Keratinocyte (primary cell): ENCODE measurements around the gene CUBN. TPM values are rescaled to one million over a fixed set of nuclear protein-coding genes. Genes with fewer than 3 reads are reported as not detected.

Source experiments
- DNase-seq: peaks from one replicate; pipeline ENCODE4 v3.0.0-alpha.2; 2011; ENCODE audit warnings: low read depth, missing footprints, low spot score
- FAIRE-seq: peaks from 2 replicates; lab custom pipeline; 2011; peaks lifted over from hg19 to GRCh38; lab: Jason Lieb, UNC
- H2AFZ ChIP-seq: 2 replicates; pipeline ENCODE4 v1.6.0; 2012; ENCODE audit warnings: low read length, control low read depth, inconsistent platforms; ENCODE audit not compliant: control insufficient read depth
- H3K27ac ChIP-seq: 2 replicates; pipeline ENCODE4 v1.5.1; 2011; ENCODE audit warnings: low read length; ENCODE audit not compliant: control insufficient read depth, insufficient read depth
- H3K27me3 ChIP-seq: 3 replicates; pipeline ENCODE4 v1.6.0; 2011; ENCODE audit warnings: low read length; ENCODE audit not compliant: control insufficient read depth, insufficient read depth; ENCODE audit errors: extremely low read depth
- H3K36me3 ChIP-seq, 2 experiments: 2 replicates in 1 of 2; 3 replicates in 1 of 2; pipeline ENCODE4 v1.5.1; 2011; ENCODE audit warnings: low read length in 2 of 2, mild to moderate bottlenecking in 1 of 2; ENCODE audit not compliant: control insufficient read depth in 2 of 2, insufficient read depth in 2 of 2; ENCODE audit errors: extremely low read depth in 1 of 2
- H3K4me1 ChIP-seq: 3 replicates; pipeline ENCODE4 v1.5.1; 2011; ENCODE audit warnings: low read length; ENCODE audit not compliant: control insufficient read depth, insufficient read depth; ENCODE audit errors: extremely low read depth
- H3K4me2 ChIP-seq: 3 replicates; pipeline ENCODE4 v1.6.0; 2011; ENCODE audit warnings: low read depth, low read length; ENCODE audit not compliant: control insufficient read depth, insufficient read depth; ENCODE audit errors: extremely low read depth
- H3K4me3 ChIP-seq, 3 experiments: fragments of 200-600 bp in 1 of 3; sonication (generic) in 1 of 3; 2 replicates in 2 of 3; 3 replicates in 1 of 3; pipeline ENCODE4 v1.5.1; 2011 to 2016; ENCODE audit warnings: low read length in 3 of 3, mild to moderate bottlenecking in 3 of 3, control low read depth in 2 of 3, inconsistent platforms in 1 of 3, low read depth in 1 of 3, mixed read lengths in 1 of 3, mixed run types in 1 of 3, moderate library complexity in 1 of 3; ENCODE audit not compliant: control insufficient read depth in 2 of 3, insufficient read depth in 2 of 3; ENCODE audit errors: extremely low read depth in 1 of 3
- H3K79me2 ChIP-seq: 2 replicates; pipeline ENCODE4 v1.6.0; 2012; ENCODE audit warnings: low read length; ENCODE audit not compliant: control insufficient read depth, insufficient read depth
- H3K9ac ChIP-seq: 3 replicates; pipeline ENCODE4 v1.6.0; 2011; ENCODE audit warnings: low read length; ENCODE audit not compliant: control insufficient read depth, insufficient read depth; ENCODE audit errors: extremely low read depth
- H3K9me1 ChIP-seq: 3 replicates; pipeline ENCODE4 v1.6.0; 2011; ENCODE audit warnings: low read length; ENCODE audit not compliant: control insufficient read depth, insufficient read depth; ENCODE audit errors: extremely low read depth
- H3K9me3 ChIP-seq: 2 replicates; pipeline ENCODE4 v1.5.1; 2012; ENCODE audit warnings: low read depth, low read length; ENCODE audit not compliant: control insufficient read depth
- H4K20me1 ChIP-seq: 3 replicates; pipeline ENCODE4 v1.6.0; 2011; ENCODE audit warnings: low read length; ENCODE audit not compliant: control insufficient read depth, insufficient read depth; ENCODE audit errors: extremely low read depth
- CTCF ChIP-seq, 3 experiments: IDR thresholded peaks in 1 of 3; conservative IDR thresholded peaks in 1 of 3; optimal IDR thresholded peaks in 1 of 3; 2 replicates in 2 of 3; 3 replicates in 1 of 3; pipeline versions ENCODE3 to v1.5.1; 2011; ENCODE audit warnings: low read length in 3 of 3, mild to moderate bottlenecking in 3 of 3, moderate library complexity in 2 of 3, control low read depth in 1 of 3, inconsistent platforms in 1 of 3; ENCODE audit not compliant: insufficient read depth in 2 of 3; ENCODE audit errors: extremely low read depth in 1 of 3
- EZH2 ChIP-seq: IDR thresholded peaks from one replicate; pipeline ENCODE4 v1.6.1; 2012; ENCODE audit warnings: inconsistent platforms, mild to moderate bottlenecking, low read length, moderate library complexity
- dilution Hi-C: fragments of 300-500 bp; cut with MboI; formaldehyde crosslinking; loops from one replicate; pipeline ENCODE4 v1.7.0; 2020; ENCODE audit warnings: low sequenced_read_pairs; ENCODE audit not compliant: extremely low pct_ligation_motif_present
- polyA plus RNA-seq, 5 experiments: library from polyadenylated mRNA; depleted of rRNA in 3 of 5; stranded (reverse) in 3 of 5; stranded (forward) in 1 of 5; unstranded in 1 of 5; fragments of >200 nt; gene quantifications; 1 replicate in 1 of 5; 2 replicates in 3 of 5; 3 replicates in 1 of 5; pipeline versions ENCODE4 v1.2.1 to v1.2.3, GENCODE V29; 2011 to 2012; ENCODE audit warnings: missing spikeins in 2 of 5, low read depth in 1 of 5, low replicate concordance in 1 of 5

The CUBN gene
- polyA plus RNA-seq, 1 donor (not counting 4 experiments of a cell fraction or from before 2014, with no cell fraction given), result 0.07 TPM

GRCh38 chr10:17088118-17088806 lies 41.3 kb downstream of the CUBN start:
- no peak overlapping the region for H3K4me3 ChIP-seq
- peak overlapping the region; percentile 30 for H3K4me2 ChIP-seq
- H2AFZ ChIP-seq, result no peak overlapping the region
- no peaks in the 10 kb centered on the region for H4K20me1 ChIP-seq
- peak; percentile 69 for FAIRE-seq
- no peaks in the 10 kb centered on the region for H3K27me3 ChIP-seq
- no peaks in the 10 kb centered on the region for H3K9me3 ChIP-seq
- TF ChIP-seq EZH2, result no peak
- no peak for TF ChIP-seq CTCF (optimal IDR thresholded peaks at IDR 0.05 in 1 of 3, IDR thresholded peaks at IDR 0.05 in 1 of 3, conservative IDR thresholded peaks at IDR 0.05 in 1 of 3; ENCODE audit: extremely low read depth in 1 of 3, insufficient read depth in 2 of 3, low read length in 3 of 3)
- DNase-seq, result no peak
- no peak overlapping the region for H3K27ac ChIP-seq
- dilution Hi-C loops, result no loop called here
- H3K9ac ChIP-seq, result no peak overlapping the region
- H3K9me1 ChIP-seq, result no peaks in the 10 kb centered on the region
- peaks cover 7% of the 10 kb centered on the region for H3K4me1 ChIP-seq
- H3K36me3 ChIP-seq, result no peaks in the 10 kb centered on the region
- H3K79me2 ChIP-seq, result no peaks in the 10 kb centered on the region

DNA sequence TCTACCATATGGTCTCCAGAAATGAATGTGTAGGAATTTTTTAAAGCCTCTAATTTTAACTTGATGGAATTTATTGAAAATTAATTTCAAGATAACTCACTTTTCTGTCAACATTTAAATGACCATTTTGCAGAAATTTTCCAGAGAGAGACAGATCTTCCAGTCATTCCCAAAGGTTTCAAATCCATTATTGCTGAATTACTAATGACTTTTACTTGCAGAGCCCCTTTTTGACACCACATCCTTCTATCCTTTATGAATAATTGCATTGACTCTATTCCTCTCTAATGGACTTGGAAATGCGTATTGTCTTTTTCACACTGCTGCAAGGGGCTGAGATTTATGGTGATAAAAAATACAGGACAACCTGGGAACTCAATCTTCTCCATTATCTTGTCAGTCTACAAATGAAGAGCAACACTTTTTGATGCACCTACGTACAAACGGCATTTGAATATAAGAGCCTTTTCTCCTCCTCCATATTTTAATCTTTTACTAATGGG lies 42.7 kb downstream of the CUBN start:
- Histone ChIP-seq H3K4me3 (no peak overlapping the region), H3K9me1 (no peaks in the 10 kb centered on the region), H3K4me2 (no peak overlapping the region), H3K36me3 (no peaks in the 10 kb centered on the region), H3K27ac (no peak overlapping the region), H3K9ac (no peak overlapping the region), H3K9me3 (no peaks in the 10 kb centered on the region), H4K20me1 (no peaks in the 10 kb centered on the region), H3K4me1 (peaks cover 7% of the 10 kb centered on the region), H3K79me2 (no peaks in the 10 kb centered on the region), H3K27me3 (no peaks in the 10 kb centered on the region), H2AFZ (no peak overlapping the region)
- dilution Hi-C loops, result no loop called here
- FAIRE-seq, result no peak
- TF ChIP-seq CTCF (optimal IDR thresholded peaks at IDR 0.05 in 1 of 3, IDR thresholded peaks at IDR 0.05 in 1 of 3, conservative IDR thresholded peaks at IDR 0.05 in 1 of 3; ENCODE audit: extremely low read depth in 1 of 3, insufficient read depth in 2 of 3, low read length in 3 of 3) (no peak), EZH2 (no peak)
- no peak for DNase-seq
